Measurements from ENCODE around the gene DRC7.
"Not testable (repeated sequence)": the region's sequence is repeated elsewhere in the genome, so short reads cannot be mapped to it uniquely, and the experiment has no call there.

DRC7 gene

DNA sequence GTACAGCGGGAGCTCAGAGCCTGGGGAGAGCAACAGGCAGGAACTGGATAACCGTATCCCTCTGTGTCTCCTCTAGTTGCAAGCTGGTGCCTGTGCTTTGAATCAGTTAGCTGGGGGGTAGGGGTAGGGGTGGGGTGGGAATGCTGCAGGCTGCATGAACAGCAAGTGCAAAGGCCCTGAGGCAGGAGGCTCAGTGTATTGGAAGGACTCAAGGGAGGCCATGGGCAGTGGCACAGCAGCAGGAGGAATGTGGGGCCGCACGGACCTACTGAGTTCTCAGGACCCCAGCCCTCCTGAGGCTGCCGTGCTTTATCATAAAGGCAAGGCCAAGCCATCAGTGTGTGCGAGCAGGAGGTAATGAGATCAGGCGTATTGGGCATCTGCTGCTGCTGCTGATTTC, 44.2 kb downstream of the DRC7 start:
- no peak for DNase-seq

DNA sequence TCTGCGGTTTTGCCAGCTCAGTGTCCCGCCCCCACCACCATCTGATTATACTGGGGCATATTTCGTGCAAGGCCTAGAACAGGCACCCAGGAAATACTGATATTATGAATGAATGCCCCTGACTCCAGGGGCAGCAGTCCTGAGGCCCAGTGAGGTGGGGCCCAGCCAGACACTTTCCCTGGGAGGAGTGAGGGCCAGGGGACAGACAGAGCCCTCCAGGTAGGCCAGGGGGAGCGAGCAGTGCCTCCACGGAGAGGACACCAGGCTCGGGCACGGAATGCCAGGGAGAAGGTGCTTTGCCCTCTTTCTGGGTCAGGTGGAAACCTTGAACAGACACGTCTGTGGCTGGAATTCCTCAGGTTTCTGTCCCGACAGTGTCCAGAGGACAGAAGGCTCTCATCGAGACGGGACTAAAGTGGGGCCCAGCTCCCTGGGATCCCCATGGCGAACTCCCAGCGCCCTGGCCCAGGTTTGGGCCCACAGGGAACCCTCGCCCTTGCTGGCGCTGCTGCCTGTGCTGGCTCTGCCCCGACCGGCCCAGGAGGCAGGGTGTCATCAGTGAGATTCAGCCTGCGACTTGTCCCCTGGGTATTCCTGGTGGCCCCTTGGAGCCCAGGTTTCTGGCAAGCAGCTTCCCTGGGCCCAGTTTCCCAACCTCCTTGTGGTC, 45.3 kb downstream of the DRC7 start:
- DNase-seq: no peak

DNA sequence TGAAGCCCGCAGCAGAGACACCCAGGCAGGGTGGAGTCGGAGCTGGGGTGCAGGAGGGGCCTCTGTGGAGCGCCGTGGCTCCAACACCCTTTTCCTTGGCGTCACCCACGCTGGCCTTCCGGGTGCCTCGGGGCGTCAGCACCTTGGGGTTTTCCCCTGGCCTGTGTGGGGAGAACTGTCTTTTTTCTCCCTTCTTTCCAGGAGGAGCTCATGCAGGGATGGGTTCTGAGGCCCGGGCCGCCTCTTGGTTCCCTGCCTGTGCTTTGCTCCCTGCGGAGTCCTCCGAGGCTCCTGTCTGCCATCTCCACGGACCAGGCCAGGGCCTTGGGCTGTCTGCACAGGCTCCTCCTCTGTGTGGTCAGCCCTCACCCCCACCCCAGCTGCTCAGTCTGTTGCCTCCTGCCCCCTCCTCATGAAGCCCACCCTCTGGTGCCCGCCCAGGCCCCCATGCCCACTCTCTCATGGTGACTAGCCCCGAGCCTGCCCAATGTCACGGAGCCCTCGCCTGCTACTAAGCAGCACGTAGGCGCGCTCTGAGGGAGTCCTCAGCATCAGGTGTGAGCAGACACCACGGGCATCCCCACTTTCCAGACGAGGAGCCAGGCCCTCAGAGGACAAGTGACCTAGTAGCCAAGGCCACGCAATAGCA, 45.9 kb downstream of the DRC7 start:
- DNase-seq: no peak

DNA sequence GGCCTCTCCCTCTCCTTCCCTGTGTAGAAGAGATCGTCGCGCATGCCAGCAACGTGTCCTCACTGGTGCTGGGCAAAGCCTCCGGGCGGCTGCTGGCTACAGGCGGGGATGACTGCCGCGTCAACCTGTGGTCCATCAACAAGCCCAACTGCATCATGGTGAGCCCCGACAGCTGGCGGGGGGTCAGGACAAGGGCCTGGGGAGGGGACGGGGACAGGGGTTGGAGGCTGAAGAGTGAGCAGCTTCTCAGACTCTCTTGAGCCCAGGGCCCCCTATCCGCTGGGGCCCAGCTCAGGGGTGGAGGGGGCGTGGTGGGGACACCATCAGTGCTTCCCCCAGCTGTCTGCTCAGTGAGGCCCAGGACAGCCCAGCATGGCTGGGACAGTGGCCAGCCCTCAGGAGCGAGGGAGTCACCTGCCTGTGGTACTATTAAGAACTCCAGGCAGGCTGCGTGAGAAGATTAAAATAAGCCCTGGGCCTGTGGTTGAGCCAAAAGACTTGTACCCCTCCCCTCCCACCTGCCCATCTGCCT, 47.1 kb downstream of the DRC7 start:
- DNase-seq: no peak

DNA sequence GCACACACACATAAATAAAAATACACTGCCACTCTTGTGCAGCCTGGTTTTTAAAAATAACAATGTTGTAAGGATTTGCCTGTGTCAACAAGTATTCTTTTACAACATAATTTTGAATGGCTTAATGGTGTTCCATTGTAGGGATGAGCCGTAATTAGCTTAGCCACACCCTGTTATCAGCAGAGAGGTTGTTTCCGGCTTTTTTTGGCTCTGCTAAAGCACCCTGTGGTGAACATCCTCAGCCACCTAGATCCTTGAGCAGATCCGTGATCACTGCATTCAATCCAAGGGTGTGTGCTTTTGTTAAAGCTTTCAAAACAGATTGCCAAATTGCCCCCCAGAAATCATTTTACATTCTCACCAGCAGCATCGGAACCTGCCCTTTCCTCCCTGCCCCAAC, 47.9 kb downstream of the DRC7 start:
- no peak for DNase-seq

DNA sequence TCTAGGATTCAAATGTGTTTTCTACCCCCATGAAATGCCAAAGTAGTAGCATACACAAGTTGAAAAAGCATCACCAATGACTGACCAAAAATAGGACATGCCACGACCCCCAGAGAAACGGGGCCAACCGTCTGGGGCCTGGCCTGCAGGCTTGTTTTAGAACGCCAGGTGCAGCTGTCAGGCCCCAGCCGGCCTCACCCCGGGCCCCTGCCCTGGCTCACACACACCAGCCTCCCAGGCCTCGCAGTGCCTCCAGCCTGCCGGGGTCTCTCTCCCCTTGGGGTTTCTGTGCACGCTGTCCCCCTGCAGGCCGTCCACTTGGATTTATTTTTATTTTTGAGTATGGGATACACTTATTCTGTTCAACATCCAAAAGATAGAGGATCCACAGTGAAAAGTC, 48.9 kb downstream of the DRC7 start:
- DNase-seq: no peak

DNA sequence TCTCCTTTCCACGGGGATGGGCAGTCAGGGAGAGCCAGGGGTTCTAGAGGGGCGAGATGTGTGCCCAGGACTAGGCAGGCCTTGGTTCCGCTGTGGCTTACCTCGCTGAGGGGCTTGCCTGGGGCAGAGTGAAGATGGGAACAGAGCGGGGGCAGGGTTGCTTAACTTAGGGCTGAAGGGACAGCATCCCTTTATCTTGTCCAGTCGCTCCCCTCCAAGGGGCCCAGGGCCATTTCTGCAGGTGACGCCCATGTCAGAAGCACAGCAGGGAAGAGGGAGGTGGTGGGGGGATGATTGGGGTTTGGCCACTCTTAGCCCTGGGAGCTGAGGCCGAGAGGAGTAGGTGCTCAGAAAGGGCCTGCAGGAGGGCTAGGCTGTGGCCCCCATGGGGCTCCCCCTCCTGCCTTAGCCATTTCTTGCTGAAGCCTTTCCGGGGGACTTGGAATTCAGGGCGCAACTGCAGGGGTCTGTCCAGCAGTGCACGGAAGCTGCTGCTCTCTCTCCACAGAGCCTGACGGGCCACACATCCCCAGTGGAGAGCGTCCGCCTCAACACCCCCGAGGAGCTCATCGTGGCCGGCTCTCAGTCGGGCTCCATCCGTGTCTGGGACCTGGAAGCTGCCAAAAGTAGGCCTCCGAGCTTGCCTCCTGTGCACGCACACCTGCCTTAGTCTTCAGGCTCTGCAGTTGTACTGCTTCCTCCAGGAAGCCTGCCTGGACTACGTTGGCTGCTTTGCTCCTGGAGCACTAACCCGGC, 49.5 kb downstream of the DRC7 start:
- no peak for DNase-seq

DNA sequence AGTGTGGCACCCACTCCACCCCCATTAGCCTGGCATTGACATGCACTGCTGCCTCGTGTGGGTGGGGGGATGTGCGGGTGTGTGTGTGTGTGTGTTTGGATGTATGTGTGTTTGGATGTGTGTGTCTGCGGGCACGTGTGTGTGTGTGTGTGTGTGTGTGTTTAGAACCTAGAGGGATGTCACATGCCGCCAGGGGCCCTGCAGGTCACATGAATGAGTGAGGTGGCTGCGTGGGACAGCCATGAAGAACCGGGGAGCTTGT, 50.0 kb downstream of the DRC7 start:
- DNase-seq: no peak

DNA sequence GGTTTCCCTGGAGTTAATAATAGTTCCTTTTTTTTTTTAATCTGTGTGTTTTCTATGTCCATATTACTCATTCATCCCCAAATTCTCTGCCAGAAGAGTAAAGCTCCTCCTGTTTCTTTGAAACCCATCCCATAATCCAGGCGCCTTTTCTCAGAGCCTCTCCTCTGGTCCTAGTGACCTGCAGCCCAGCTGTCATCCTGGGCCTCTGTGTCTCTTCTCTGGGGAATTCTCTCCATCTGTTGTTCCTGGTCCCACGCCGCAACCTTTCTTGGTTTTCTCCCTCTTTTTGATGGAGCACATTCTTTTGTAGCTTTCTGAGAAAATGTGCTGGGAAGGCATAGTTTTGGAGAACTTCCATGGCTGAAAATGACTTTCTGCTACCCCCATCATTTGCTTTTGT, 51.2 kb downstream of the DRC7 start:
- DNase-seq: no peak

DNA sequence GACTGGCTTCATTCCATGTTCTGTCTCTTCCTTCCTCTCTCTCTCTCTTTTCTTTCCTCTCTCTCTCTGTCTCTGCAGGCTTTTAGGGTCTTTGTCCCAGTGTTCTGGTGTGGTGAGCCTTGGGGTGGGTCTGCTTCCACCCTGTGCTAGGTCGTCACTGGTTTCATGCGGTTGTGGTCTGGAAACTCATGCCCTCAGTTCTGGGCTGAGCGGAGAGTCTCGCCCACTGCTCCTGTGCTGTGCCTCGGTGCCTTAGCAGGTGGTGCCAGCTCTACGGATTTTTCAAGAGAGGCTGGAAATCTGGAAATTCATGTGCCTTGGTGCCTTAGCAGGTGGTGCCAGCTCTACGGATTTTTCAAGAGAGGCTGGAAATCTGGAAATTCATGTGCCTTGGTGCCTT, 51.7 kb downstream of the DRC7 start:
- not testable (repeated sequence) for DNase-seq

DNA sequence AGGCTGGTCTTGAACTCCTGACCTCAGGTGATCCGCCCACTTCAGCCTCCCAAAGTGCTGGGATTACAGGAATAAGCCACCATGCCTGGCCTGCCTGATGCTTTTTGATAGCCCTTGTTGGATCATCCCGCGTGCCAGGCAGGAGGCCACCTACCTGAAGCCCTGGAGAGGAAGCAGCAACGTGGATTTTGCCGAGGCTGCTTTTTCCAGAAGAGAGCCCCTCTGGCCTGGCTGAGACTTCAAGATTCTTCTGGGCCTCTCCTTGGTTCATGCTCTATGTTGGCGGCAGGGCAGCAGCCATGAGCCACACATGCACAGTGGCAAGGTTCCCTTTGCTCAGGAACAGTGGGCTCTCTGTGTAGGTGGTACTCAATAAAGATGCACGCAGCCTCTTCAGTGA, 52.5 kb downstream of the DRC7 start:
- DNase-seq: no peak

DNA sequence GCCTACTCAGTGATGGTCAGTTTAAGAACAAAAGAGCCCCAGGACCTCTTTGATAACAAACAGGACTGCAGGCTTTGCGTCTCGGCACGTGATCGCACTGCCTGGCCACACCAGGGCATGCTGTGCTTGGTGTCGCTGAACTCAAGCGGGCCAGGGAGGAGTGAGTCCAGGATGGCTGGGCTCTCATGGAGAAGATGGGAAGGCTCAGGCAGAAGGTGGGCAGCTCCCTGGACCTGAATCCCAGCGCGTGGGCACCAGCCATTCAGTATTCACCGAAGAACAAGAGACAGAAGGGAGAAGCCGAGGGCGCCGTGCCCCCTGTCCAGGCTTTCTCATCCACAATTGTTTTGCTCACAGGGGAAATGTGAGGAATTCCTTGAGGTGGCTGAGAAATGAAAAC, 52.9 kb downstream of the DRC7 start:
- no peak for DNase-seq

DNA sequence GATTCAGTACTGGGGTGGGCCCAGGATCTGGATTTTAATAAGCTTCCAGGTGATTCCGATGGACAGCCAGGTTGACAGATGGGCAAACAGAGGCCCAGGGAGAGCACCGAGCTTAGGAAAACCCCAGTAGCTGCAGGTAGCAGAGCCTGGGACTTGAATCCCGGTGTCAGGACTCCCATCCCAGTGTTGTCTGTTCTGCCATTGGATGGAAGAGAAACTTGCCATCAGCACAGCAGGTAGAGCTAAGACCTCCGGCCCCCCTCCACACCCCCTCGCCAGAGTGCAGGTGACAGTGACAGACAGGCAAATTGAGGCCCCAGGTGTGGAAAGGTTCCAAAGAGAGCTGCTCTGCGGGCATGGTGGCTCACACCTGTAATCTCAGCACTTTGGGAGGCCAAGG, 53.4 kb downstream of the DRC7 start:
- no peak for DNase-seq

DNA sequence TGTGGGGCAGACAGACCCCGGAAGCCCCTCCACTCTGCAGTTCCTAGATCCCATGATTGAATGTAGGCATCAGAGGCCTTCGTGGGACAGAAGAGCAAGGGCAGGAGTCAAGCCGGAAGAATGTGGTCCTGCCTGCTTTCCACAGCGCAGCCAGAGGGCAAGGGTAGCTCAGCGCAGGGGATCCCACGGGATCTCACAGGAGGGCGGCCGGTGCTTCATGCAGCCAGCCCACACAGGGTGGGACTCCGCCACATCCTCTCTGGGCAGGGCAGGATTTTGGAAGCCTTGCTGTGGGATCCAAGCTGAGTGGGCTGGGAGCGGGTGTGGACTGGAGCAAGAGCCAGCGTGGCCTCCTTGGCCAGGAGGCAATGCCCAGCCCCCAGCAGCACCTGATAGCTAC, 54.0 kb downstream of the DRC7 start:
- no peak for DNase-seq

DNA sequence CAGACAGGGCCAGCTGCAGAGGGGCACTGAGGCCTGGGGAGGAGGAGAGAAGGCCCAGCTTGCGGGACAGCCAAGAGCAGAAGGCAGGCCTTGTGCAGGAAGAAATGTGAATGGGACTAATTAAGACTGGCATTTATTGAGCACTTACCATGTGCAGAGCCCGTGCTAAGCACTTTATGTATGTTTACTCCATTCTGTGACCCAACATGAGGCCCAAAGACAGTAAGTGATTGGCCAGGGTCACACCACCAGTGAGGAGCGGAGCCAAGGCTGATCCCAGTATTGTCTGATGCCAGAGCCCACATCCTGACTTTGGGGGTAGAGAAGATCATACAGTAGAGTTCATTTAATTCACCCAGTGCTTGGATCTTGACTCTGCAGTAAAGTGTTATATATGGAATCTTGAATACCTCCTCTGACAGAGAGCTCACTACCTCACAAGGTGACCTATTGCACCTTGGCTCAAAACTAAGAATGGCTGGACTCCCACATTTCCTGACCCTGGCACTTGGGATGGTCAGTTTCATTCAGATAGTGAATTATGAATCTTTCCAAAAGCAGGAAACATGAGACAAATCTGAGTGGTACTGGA, 54.6 kb downstream of the DRC7 start:
- DNase-seq: no peak

DNA sequence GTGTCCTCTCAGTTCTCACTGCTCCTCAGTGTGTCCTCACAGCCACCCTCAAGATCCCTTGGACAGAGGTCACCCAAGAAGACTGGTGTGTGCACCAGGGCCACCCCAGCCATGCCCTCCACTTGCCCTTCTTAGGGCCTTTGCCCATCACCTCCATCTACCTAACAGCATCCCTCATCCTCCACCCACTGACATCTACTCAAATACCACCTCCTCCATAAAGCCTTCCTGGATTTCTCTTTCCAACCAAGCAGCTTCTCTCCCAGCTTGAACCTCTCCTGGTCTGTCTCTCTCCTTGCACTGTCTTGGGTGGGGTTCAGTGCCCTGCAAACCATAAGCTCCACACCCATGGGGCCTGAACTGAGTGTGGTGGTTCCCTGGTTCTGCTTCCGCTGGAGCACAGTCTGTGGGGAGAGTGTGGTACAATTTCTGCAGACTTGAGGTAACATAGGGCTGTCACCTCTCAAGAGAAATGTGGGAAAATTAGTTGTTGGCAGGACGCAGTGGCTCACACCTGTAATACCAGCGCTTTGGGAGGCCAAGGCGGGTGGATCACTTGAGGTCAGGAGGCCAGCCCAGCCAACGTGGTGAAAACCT, 55.3 kb downstream of the DRC7 start:
- DNase-seq: no peak

DNA sequence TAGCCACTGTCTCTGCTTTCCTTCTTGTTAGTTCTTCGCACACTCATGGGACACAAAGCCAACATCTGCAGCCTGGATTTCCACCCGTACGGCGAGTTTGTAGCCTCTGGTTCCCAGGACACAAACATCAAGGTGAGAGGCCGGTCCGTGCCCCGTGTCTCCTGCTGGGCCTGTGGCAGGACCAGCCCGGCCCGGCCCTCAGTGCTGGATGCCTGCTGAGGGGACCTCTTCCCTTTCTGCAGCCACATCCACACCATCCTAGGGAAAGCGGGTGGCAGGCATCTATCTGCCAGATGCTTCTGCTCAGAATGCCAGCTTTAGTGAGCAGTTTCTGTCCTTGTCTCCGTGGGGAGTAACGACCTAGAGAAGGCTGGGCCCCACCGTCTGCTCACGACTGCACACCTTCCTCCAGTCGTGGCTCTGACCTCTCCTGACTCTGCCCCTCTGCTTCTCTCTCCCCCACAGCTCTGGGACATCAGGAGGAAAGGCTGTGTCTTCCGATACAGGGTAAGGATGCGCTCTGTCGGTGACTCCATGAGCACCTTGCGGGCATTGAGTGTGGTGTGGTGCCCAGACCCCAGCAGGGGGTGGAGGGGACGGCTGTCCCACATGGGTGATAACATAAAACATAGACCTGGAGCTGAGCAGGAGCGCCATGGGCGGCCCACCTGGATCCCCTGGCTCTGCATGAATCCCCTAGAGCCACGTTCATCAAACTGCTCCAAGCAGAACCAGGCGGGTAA, 56.4 kb downstream of the DRC7 start:
- DNase-seq: no peak

DNA sequence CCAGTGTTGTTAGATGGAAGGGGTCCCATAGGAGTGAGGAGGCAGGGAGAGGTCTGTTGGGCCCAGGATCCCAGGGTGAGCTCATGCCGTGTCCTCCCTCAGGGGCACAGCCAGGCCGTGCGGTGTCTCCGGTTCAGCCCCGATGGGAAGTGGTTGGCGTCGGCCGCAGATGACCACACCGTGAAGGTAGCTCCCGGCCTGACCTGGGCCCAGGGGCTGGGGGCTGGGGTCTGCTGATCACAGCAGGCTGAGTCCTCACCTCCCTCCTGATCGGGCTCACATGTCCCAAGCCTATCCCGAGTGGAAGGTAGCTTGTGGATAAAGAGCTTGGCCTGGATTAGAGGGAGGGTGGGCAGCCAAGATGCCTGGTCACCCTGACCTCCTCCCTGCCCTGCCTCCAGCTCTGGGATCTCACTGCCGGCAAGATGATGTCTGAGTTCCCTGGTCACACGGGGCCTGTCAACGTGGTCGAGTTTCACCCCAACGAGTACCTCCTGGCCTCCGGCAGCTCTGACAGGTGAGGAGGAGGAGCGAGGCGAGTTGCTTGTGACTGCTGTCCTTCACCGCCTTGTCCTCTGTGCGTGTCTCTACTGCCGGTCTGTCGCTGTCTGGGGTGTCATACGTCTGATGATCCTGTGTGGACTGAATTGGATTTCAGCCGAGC, 57.1 kb downstream of the DRC7 start:
- DNase-seq: no peak

DNA sequence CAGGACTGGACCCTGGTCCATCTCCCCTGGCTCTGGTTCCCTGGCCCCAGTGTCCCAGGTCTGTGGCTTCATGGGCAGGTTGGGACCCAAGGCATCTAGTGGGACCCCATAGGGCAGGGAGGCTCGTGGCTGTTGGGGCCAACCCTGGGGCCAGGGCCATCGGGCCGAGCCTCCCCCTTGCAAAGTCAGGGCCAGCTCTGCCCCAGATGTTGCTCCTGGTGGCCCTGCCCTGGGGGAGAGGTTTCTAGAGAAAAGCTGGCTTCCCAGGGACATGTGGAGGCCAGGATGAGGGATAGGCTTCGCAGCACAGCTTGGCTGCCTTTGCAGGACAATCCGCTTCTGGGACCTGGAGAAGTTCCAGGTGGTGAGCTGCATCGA, 57.6 kb downstream of the DRC7 start:
- no peak for DNase-seq

DNA sequence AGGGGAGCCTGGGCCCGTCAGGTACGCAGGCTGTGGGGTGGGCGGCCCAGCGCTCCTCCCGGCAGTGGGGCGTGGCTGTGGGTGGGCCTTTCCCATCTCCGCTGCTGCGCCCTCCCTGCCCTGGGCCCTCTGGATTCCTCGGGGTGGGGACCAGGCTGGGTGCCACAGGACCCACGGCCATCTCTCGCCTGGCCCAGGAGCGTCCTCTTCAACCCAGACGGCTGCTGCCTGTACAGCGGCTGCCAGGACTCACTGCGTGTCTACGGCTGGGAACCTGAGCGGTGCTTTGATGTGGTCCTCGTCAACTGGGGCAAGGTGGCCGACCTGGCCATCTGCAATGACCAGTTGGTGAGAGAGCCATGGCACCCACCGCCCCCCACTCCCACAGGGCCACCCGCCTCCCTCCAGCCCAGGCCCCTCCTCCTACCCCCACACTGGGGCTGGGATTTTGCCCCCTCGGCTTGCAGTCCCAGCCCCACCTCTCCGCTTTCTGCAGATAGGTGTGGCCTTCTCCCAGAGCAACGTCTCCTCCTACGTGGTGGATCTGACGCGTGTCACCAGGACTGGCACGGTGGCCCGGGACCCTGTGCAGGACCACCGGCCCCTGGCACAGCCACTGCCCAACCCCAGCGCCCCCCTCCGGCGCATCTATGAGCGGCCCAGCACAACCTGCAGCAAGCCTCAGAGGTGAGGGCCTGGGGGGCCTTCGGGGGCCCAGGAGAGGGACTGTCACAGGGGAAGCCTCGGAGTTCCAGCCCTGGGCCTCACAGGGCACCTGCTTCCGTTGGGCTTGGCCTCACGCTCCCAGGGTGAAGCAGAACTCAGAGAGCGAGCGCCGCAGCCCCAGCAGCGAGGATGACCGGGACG, 58.2 kb downstream of the DRC7 start:
- DNase-seq: no peak

Measured in CD4-positive, alpha-beta T cell treated with Interleukin-1 beta for 1 hour (primary cell).